GM21717 (cell line): ENCODE data around the gene PHACTR1.

Experiments
- ATAC-seq: cut with Tn5 transposase; IDR thresholded peaks from one replicate; pipeline ENCODE4 v1.9.1; 2021; ENCODE audit warnings: mild to moderate bottlenecking, moderate library complexity; ENCODE audit not compliant: unreplicated experiment

The PHACTR1 gene

DNA sequence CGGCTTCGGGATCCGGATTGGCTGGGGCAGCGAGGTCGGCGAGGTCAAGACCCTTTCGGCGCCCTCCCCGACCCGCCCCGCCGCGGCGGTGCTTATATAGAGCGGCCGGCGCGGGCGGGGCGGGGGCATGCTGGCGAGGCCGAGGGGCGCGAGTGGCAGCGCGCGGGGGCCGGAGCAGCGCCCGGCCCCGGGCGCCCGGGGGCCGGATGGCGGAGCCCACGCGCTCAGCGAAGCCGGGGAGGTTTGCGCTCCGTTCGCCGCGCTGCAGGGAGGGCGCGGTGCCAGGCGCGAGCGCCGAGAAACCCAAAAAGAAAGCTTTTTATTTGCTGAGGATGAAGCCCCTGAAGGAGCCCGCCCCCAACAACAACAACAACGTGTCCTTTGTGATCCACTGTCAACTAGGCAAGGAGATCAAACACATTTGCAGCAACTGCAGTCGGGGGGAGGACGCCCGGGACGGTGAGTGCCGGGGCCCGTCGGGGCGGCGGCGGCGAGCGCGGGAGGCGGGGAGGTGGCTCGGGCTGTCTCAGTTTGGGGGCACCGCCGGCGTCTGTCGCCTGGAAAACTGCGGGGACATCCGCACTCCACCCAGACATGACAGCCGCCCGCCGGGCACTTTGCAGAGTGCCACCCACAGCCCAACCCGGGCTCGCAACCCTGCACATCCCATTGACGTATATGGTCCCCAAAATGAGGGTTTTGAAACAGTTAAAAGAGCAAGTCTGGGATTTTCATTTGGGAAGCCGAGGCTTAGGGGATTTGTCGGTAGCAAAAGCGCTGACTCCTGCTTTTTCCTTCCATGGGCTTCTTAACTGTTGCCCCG is 297.3 kb downstream of the PHACTR1 start:
- no peak for ATAC-seq

DNA sequence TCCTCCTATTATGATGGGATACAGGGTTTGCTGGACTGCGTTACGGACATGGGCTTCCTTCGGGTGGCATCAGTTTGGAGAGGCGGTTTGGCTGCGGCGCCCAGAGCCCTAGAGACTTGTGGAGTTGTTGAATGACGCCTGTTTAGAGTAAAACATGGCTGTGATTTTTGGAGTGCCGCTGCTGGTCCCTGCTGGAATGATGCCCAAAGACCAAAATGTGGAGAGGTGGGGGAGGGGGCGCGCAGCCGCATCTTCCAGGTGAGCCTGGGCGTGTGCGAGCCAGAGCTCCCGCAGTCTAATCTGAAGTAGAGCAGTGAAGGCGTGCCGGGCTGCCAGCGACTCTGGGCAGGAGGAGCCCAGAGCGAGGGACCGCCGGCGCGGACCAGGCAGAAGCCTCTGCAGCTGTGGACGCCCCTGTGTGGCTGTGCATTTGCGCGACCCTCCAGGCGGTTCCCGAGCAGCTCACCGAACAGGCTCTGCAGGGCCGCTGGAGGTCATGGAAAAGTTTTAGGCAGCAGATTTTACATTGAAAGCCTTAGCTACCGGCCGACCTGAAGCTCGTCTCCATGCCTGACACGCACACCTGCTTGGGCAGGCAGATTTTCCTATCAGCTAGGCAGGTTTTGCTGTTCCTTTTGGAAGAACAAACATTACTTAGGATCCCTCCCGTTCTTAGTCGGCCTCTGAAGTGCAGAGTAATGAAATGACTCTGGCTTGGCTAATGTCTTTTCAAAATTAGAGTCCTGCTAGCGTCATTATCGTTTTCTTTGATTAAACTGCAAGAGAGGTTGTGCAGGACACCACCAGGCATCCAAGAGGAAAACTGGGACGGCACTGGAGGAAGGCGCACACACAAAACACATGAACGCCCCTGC is 298.2 kb downstream of the PHACTR1 start:
- ATAC-seq = no peak

DNA sequence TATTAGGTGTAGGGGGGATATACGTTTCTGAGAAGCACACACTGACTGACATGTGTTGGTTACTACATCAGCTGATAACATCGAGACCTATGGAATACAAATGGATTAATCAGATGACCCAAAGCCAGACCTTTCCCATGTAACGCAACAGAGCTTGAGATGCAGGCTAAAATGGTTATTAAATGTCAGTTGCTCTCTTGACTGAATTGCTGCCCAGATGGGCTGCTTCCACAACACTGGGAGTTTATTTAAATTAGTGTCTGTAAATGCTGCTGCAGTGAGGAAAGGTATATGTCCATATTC is 298.8 kb downstream of the PHACTR1 start:
- ATAC-seq = no peak

DNA sequence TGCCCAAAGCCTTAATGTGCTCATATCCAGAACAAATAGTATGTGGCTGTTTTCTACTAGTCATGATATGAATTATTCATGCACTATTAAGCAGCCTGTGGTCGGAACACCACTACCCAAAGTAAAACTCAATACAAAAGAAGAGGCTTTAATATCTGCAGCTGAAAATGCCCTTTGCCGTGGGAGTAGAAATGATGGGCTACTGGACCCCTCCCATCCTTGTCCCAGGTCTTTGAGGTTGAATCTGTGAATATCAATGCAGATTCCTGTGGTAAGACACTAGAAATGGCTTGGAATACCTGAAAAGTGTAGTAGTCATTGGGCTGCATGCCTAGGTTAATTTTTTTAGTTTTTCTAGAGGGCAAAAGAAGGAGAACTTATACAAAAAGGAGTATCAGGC is 308.0 kb downstream of the PHACTR1 start:
- no peak for ATAC-seq

DNA sequence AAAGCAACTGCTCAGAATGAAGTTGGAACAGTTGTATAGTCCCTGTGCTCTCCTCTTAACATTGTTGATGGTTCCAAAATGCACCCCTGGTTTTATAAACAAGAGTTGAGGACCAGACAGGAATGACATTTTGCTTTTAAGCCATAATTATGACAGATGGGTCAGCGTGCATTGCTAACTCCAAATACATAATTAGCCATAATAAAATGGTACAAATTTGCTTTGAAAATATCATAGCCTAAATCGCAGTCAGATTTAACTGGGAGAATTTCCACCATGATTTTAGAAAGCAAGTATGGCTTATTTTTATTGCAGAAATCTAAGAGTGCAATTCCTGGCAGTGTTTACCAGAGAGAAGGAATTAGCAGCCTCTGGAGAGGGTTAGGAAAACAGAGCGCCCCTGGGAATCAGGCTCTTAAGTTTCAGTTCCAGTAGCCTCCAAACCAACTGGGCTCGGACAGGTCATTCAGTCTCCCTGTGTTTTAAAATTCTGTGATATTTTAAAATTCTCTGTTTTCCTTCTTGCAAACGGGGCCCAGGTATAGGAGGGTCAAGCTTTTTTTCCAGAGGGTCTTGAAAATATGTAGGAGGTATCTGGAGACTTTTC is 309.4 kb downstream of the PHACTR1 start:
- no peak for ATAC-seq

DNA sequence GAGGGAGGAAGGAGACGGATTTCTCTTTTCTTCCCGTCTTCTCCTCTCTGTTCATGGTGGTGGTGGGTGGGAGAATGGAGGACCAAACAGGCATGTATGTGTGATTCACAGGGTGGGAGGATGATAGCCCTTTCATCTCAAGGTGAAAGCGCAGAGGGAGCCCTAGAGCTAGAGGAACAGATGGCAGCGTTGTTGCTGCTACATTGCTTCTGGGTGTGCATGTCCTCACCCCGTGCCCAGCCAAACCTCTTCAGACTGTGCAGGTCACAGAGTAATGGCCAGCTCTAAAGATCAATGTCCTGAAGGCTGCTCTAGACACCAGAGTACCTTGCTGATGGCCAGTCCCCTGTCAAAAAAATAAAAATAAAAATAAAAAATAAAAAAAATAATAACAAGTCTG is 310.0 kb downstream of the PHACTR1 start:
- no peak for ATAC-seq

DNA sequence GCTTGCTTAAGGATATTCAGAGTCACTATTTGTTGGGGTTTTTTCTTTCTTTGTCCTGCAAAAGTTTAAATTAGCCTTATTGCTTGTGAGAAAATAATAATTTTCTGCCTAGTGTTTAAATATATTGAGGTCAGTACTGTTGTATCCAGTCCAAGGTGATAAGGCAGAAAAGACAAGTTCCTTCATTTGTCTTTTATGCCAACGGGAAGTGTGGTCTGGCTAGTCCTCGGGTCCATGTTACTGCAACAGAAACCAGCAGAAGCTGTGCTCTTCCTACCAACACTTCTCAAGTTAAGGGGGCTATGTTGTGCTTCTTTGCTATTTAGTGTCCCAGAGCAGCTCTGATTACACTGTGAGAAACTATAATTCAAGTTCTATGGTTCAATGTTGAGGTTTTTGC is 310.6 kb downstream of the PHACTR1 start:
- ATAC-seq = no peak

DNA sequence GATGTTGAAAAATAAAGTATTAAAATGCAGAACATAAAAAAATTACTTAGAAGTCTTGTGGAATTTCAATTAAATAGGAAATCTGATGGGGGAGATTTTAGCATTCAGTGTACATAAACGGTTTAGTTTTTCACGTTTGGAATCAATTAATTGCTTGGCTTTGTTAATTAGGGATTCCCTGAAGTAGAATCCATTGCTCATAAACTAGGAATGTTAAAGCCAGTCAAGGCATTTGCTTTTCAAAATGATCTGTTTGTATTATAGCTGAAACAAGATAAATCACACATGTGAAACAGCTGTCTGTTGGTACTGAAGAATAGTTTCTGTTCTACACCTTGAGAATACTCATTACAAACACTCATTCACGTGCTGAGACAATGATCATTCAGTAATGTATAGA is 313.8 kb downstream of the PHACTR1 start:
- no peak for ATAC-seq

DNA sequence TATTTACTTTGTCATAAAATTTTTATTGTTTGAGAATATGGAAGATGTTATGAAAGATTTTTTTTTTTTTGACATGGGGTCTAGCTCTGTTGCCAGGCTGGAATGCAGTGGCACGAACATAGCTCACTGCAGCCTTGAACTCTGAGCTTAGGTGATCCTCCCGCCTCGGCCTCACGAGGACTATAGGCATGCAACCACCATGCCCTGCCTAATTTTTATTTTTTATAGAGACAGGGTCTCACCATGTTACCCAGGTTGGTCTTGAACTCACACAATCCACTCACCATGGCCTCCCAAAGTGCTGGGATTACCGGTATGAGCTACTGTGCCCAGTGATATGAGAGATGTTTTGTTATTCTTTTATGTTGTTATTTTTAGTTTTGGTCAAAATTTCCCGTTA is 316.0 kb downstream of the PHACTR1 start:
- ATAC-seq = no peak

DNA sequence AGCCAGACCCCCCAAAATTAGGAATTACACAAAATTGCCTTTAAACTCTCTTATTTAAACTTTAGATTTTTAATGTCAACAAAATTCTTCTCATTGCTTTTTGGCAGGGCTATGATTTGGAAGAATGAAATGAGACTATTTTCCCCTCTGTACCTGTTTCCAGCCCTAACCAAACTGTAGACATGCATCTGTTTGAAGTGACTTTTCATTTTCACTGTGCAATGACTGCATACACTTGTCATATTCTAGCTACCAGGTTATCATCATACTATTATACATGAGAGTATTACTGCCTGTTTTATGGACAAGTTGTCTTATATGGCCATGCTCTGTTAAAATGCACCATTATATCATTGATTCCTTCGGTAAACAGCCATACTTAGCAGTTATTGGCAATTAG is 316.6 kb downstream of the PHACTR1 start:
- no peak for ATAC-seq

DNA sequence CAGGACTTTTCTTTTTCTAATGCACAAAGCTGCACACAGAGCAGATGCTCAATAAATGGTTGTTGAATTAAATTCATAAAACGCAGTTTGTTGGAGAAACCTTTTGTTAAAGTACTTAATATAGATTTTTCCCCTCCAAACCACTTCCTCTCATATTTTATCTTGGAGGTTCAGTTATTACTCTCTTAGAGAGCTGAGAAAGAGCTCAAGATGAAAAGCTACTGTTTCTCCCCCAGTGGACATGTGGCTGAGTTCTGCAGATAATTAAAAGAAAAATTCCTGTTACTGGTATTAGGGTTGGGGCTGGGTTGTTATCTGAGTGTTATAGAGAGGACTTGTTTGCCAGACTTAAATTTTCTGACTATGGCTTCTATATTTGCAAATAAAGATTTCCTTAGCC is 317.7 kb downstream of the PHACTR1 start:
- no peak for ATAC-seq

DNA sequence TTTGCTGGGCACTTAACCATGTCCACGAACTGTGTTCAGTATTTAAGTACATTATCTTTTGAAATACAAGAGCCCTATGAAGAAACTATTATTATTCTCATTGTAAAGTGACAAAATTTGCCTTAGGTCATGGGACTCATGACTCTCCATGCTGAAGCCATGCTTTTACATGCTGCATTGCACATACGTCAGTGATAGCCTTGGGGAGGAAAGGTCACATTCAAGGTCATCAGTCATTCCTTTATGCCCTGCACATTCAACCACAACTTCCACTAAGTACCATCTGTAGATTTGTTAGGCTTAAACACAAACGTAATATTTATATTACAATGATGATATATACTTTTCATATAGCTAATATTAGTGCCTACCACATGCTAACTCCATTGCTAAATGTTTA is 319.0 kb downstream of the PHACTR1 start:
- ATAC-seq = no peak

DNA sequence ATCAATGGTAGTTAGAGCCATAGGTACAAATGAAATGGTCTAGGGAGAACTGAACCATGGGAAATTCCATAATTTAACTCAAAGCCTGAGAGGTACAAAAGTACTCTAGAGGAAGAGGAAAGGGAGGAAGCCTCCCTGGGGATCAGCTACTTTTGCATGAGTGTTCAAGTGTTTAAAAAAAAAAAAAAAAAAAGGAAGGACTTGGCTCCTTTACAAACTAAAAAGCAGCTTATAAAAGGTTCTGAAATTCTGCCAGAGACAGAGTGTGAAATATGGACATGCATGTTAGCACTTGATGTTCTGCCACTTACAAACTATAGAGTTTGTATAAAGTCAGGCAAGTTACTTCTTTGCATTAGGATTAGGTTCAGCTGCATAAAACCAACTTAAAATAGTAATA is 321.7 kb downstream of the PHACTR1 start:
- no peak for ATAC-seq

DNA sequence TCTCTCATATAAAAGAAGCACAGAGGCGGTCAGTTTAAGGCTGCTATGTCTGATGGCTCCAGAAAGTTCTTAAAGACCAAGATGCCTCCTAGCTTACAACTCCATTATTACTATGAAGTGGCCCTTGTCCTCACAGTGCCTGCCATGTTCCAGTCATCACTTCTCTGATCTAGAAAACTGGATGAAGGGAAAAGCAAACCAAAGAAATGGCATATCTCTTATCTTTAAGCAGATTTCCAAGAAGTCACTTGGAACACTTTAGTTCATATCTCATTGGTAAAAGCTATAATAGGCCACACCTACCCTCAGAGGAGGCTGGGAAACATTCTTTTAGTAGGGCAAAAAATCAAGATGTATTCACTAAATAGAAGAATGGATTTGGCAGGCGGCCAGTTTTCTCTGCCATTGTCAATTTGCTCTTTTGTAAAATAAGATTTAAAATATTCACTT is 322.2 kb downstream of the PHACTR1 start:
- ATAC-seq = no peak

DNA sequence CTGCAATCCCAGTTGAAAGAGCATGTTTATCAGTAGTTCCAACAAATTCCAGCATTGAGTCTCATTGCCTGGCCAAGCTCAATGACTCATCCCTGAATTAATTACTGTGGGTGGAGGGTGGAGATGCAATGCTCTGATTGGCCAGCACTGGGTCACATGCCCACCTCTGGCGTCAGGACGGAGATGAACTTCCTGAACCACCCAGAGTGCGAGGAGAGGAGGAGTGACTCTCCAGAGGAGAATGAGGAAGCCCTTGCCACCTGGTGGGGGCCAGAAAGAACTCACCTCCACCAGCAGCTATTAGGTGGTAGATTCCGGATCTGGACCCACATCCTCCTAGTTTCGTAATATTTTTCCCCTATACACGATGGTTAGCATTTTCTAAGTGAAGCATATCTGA is 327.8 kb downstream of the PHACTR1 start:
- no peak for ATAC-seq

DNA sequence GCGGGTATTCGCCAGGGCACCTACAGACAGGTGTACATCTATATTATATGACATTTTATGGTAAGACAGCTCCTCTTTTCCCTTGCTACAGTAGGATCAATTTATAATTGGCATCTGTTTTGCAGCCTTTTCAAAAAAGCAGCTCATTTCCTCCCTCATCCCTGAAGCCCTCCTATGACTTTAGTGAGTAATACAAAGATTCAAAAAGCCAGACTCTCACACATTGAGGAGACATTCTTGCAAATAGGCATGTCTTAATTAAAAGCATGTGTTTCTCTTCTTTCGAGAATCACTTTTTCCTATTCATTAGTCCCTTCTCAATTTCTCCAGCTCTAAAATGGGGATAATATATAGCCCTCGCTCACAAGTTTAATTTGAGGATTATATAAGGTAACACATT is 328.3 kb downstream of the PHACTR1 start:
- no peak for ATAC-seq

DNA sequence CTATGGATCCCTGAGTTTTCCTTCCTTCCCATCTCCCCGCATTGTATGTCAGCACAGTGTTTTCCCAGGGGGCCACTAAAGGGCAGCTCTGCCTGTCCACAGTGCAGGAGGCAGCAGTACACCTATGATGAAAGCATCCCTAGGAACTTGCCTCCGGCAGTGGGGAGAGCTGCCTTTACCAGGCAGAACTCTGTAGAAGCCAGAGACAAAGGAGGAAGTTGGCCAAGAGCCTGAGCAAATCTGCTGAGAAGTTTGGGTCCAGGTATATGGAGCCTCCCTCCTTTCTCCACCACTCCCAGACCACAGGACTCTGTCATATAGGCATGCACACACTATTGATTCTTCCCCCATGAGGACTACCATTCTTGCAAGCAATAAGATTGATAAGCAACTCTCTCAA is 329.1 kb downstream of the PHACTR1 start:
- ATAC-seq = no peak

DNA sequence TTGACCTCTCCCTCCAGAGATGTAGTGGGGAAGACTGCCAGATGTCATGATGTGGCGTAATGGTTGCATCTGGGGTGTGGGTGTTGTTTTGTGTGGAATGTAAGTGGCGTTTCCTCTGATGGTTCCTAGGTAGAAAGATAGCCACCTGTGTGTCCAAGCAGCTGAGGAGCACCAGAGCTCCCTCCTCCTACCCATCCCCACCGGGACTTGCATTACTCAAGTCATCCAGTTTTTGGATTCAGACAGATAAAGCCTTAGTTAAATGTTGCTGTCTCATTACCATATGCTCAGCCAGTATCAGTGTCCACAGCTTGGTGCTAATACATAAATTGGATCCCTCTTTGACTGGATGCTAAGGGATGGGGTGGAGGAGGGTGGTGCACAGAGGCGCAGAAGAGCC is 329.5 kb downstream of the PHACTR1 start:
- ATAC-seq = no peak

DNA sequence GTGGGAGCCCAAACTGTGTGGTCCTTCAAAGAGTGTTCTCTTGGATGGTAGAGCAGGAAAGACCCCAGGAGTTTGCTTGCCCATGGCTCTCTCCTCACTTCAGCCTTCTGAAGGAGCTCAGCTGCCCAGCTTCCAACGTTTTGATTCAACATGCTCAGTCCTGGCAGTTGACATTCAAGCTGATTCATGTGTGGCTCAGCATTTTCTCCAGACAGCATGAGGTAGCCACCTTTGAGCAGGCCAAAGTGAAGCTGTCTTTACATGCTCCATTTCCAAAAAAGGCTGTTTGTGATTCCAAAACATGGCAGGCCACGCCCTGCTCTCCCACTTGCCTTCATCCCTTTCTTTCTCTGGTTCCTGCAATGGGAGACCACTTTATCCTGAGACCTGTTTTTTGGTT is 331.5 kb downstream of the PHACTR1 start:
- ATAC-seq = no peak

DNA sequence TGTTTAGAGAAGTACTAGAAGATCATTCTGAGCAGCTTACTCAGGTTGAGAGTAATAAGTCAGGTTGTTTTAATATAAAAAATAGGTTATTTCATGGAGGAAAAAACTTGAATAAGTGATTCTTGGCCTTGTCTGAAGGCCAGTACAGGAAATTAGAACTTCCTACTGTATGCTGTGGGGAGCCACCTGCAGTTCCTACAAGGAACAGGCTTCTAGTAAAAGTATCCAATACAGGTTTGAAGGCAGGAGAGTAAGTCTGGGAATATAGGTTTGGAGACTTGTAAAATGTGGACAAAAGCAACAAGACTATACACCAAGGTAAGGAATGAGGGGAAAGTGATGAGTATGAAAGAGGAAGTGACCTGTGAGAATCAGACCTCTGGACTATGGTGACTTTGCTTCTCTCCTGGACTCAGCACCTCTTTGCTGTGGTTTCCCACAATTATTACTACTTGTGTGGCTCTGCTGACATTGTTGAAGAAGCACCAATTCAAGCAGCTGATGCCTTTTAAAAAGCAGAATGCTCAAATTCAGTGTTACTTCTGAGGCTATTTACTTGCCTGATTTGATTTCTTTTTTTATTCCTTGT is 333.2 kb downstream of the PHACTR1 start:
- ATAC-seq = no peak

DNA sequence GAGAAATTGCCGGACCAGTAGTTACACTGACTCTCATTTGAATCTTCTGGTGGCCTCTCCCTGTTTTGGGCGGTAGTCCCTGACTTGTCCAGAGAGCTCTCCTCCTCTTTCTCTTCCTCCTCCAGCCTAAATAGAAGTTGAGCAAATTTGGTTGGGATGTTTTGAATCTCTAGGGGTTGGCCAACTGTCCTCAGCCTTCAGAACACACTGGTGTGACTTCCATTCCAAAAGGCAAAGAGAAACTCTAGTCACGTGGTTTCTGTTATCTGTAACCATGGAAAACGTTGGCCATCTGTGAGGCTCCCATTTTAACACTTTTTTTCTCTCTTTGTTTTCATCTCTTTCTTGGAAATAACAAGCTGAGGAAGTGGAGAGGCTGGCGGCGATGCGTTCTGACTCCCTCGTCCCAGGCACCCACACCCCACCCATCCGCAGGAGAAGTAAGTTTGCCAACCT is 336.5 kb downstream of the PHACTR1 start:
- no peak for ATAC-seq
